ENCODE measurements around the gene VWA3A. TPM values are rescaled to one million over a fixed set of nuclear protein-coding genes. Genes with fewer than 3 reads are reported as not detected.
A peak's percentile ranks its signal among the peaks of the same experiment; 100 is the strongest.

Gene VWA3A
- total and polyA plus RNA-seq, 2 of the 8 experiments (the other 6 are each of a cell fraction or from before 2014, with no cell fraction given): 0.05 TPM; not detected in 1

DNA sequence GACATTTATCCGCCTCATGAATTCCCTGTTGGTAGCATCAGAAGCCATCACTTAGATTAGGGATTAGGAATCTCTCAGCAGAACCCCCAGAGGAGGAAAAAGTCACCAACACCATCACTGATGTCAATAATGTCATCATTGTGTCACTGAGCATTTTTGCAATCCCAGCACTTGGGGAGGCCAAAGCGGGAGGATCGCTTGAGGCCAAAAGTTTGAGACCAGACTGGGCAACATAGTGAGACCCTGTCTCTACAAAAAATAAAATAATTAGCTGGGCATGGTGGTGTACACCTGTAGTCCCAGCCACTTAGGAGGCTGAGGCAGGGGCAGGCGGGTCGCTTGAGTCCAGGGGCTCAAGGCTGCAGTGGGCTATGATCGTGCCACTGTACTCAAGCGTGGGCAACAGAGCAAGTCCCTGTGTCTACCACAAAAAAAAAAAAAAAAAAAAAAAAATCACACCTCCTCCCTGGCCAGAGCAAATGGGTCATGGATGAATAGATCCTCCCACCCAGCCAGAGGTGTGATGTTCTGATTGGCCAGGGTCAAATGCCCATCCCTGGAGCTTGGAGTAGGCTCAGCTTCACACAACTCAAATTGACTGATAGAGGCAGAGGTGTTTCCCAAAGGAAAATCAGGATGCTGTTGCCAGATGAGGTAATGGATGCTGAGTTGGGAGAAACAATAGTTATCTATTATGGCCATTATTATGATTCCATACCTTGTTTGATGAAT, 31.6 kb downstream of the VWA3A start:
- POLR2A ChIA-PET (ENCODE audit: partially characterized antibody): no interaction called here
- no peak for DNase-seq (ENCODE audit: low read depth in 1 of 2, low spot score in 2 of 2)
- no peak for TF ChIP-seq ZNF274 (IDR thresholded peaks at IDR 0.05; ENCODE audit: borderline replicate concordance, extremely low read depth, low read length)

More for the DNA sequence above, 31.6 kb downstream of the VWA3A start:
- H3K9ac ChIP-seq (replicated peaks in 1 of 4; ENCODE audit: extremely low read depth in 1 of 4, low read depth in 3 of 4, low read length in 3 of 4): no peak overlapping the region
- H2BK15ac ChIP-seq (ENCODE audit: low read length): no peak overlapping the region; the same call in 1 of the 2 replicates
- H3K9me3 ChIP-seq (ENCODE audit: insufficient read depth in 2 of 2, low read depth in 1 of 2, low read length in 1 of 2): no peaks in the 10 kb centered on the region
- no peaks in the 10 kb centered on the region for H3K79me1 ChIP-seq (ENCODE audit: low read depth, low read length)
- no peaks in the 10 kb centered on the region for H3K36me3 ChIP-seq (ENCODE audit: control insufficient read depth in 2 of 4, insufficient read depth in 4 of 4, low read length in 3 of 4)
- no peak overlapping the region for H4K8ac ChIP-seq (ENCODE audit: extremely low read depth, insufficient read depth, low read length)
- no peak overlapping the region for H3K56ac ChIP-seq (replicated peaks; ENCODE audit: insufficient read length, low read depth, low read length)
- H2BK20ac ChIP-seq (ENCODE audit: low read length): no peak overlapping the region
- CTCF ChIA-PET (ENCODE audit: partially characterized antibody): interaction anchor here (0.6 to 3.7 kb wide), 9 partner anchors 14 to 225 kb away, joined by 3 to 16 read pairs (median 3); no protein-coding TSS in a partner anchor
- no peak overlapping the region for H2AK5ac ChIP-seq (ENCODE audit: low read depth, low read length)
- H3K4me1 ChIP-seq (replicated peaks in 1 of 4; ENCODE audit: control insufficient read depth in 3 of 4, insufficient read depth in 4 of 4, low read length in 3 of 4): no peaks in the 10 kb centered on the region
- no peak overlapping the region for H2BK5ac ChIP-seq (ENCODE audit: low read depth, low read length)
- no peaks in the 10 kb centered on the region for H3K27me3 ChIP-seq (replicated peaks in 1 of 4; ENCODE audit: control insufficient read depth in 3 of 4, extremely low read depth in 1 of 4, insufficient read depth in 3 of 4, low read length in 3 of 4)
- no peak overlapping the region for H3K4me2 ChIP-seq (ENCODE audit: insufficient read depth in 1 of 2, low read depth in 2 of 2, low read length in 2 of 2)
- H4K20me1 ChIP-seq (replicated peaks in 1 of 2; ENCODE audit: control insufficient read depth in 1 of 2, insufficient read depth in 2 of 2, low read length in 2 of 2): no peaks in the 10 kb centered on the region
- no peak overlapping the region for H2BK12ac ChIP-seq (ENCODE audit: low read depth, low read length)
- H3K14ac ChIP-seq (ENCODE audit: insufficient read length): no peak overlapping the region
- H3K4ac ChIP-seq (replicated peaks; ENCODE audit: insufficient read length, low read depth, low read length): no peak overlapping the region
- H2BK120ac ChIP-seq (replicated peaks; ENCODE audit: low read depth, low read length): no peak overlapping the region
- H3K18ac ChIP-seq (ENCODE audit: extremely low read depth, low read length): no peak overlapping the region
- no peak overlapping the region for H4K5ac ChIP-seq (ENCODE audit: insufficient read length, low read depth, low read length)
- no peak overlapping the region for H3K27ac ChIP-seq (ENCODE audit: low read depth, low read length)
- 98% methylated on average over 7 of the region's 7 CpGs; no CpG with 5 or more reads in 1 of the 2 experiments for WGBS, 2 experiments (ENCODE audit: extremely low coverage in 1 of 2, insufficient coverage in 1 of 2, insufficient read length in 1 of 2, insufficient replicate concordance in 2 of 2, low coverage in 1 of 2, low lambda C conversion rate in 2 of 2, missing lambda C conversion rate in 1 of 2)
- no peak overlapping the region for H3K4me3 ChIP-seq (ENCODE audit: extremely low read depth in 1 of 4, insufficient read depth in 2 of 4, low read depth in 3 of 4, low read length in 4 of 4)
- no peak overlapping the region for H3K23ac ChIP-seq (ENCODE audit: insufficient read length)
- H3K79me2 ChIP-seq (ENCODE audit: control insufficient read depth in 1 of 2, insufficient read depth in 2 of 2, low read length in 2 of 2): no peaks in the 10 kb centered on the region
- no peak for FAIRE-seq
- no peak overlapping the region for H4K91ac ChIP-seq (replicated peaks; ENCODE audit: insufficient read length, low read length)
- H3K23me2 ChIP-seq (ENCODE audit: low read depth, low read length): no peaks in the 10 kb centered on the region; the same call in 1 of the 2 replicates
- H2AFZ ChIP-seq (ENCODE audit: low read length): 0 out of 2 replicates have a peak overlapping the region, but pooled peaks have one; percentile 35

Data from H1 (cell line).